Measurements from ENCODE around the gene SLC25A51. TPM values are rescaled to one million over a fixed set of nuclear protein-coding genes. Genes with fewer than 3 reads are reported as not detected.
A peak's percentile ranks its signal among the peaks of the same experiment; 100 is the strongest.

SLC25A51 gene
- total RNA-seq, 6 donors from 2014 or later, result 19.4 to 51.4 (median 31.9) TPM

- TF ChIP-seq POLR2A (IDR thresholded peaks at IDR 0.05) (no peak), POLR2AphosphoS5 (IDR thresholded peaks at IDR 0.05) (no peak), CTCF (IDR thresholded peaks at IDR 0.05) (no peak), EP300 (IDR thresholded peaks at IDR 0.05) (no peak)
- Histone ChIP-seq H3K27me3 (no peaks in the 10 kb centered on the region), H3K27ac (no peak overlapping the region), H3K9me3 (no peaks in the 10 kb centered on the region), H3K4me3 (no peak overlapping the region), H3K36me3 (peaks cover 0 to 10% (median 0%) of the 10 kb centered on the region in 4 donors), H3K4me1 (peaks cover 6 to 31% (median 20%) of the 10 kb centered on the region in 4 donors)
- ATAC-seq (ENCODE audit: low FRiP score in 2 of 2) (no peak), DNase-seq (peak in 1 of 2 donors; percentile 44)
- 47 to 93% methylated on average over 3 to 9 of the region's 11 CpGs for WGBS, 2 donors
These were observed 25.5 kb upstream of the SLC25A51 start for GRCh38 chr9:37929441-37929895.

- H3K27ac ChIP-seq, result no peak overlapping the region
- no peaks in the 10 kb centered on the region for H3K27me3 ChIP-seq
- TF ChIP-seq CTCF (IDR thresholded peaks at IDR 0.05), result no peak
- no peak for TF ChIP-seq POLR2AphosphoS5 (IDR thresholded peaks at IDR 0.05)
- no peak for TF ChIP-seq EP300 (IDR thresholded peaks at IDR 0.05)
- no peak for TF ChIP-seq POLR2A (IDR thresholded peaks at IDR 0.05)
- peaks cover 0 to 10% (median 0%) of the 10 kb centered on the region in 4 donors for H3K36me3 ChIP-seq
- no peak overlapping the region for H3K4me3 ChIP-seq
- no peaks in the 10 kb centered on the region for H3K9me3 ChIP-seq
- DNase-seq (no peak), ATAC-seq (ENCODE audit: low FRiP score in 2 of 2) (no peak)
- H3K4me1 ChIP-seq, result peaks cover 6 to 31% (median 20%) of the 10 kb centered on the region in 4 donors
- 92 to 95% methylated on average over 13 to 20 of the region's 20 CpGs for WGBS, 2 donors
These were observed 24.9 kb upstream of the SLC25A51 start for GRCh38 chr9:37928552-37929430.

GRCh38 chr9:37927601-37928551 lies 23.9 kb upstream of the SLC25A51 start:
- ATAC-seq (ENCODE audit: low FRiP score in 2 of 2) (no peak), DNase-seq (no peak)
- 78 to 80% methylated on average over 13 of the region's 13 CpGs for WGBS, 2 donors
- TF ChIP-seq CTCF (IDR thresholded peaks at IDR 0.05) (no peak), EP300 (IDR thresholded peaks at IDR 0.05) (no peak), POLR2AphosphoS5 (IDR thresholded peaks at IDR 0.05) (no peak), POLR2A (IDR thresholded peaks at IDR 0.05) (no peak)
- Histone ChIP-seq H3K4me1 (peaks cover 6 to 34% (median 20%) of the 10 kb centered on the region in 4 donors), H3K36me3 (peaks cover 0 to 10% (median 0%) of the 10 kb centered on the region in 4 donors), H3K27me3 (no peaks in the 10 kb centered on the region), H3K4me3 (no peak overlapping the region), H3K9me3 (no peaks in the 10 kb centered on the region), H3K27ac (no peak overlapping the region)

- Histone ChIP-seq H3K4me3 (no peak overlapping the region), H3K27ac (no peak overlapping the region), H3K27me3 (no peaks in the 10 kb centered on the region), H3K9me3 (no peaks in the 10 kb centered on the region), H3K4me1 (peaks cover 7 to 40% (median 22%) of the 10 kb centered on the region in 4 donors), H3K36me3 (peaks cover 0 to 10% (median 0%) of the 10 kb centered on the region in 4 donors)
- WGBS, 2 donors, result 82 to 93% methylated on average over 7 to 9 of the region's 9 CpGs
- no peak for DNase-seq
- TF ChIP-seq EP300 (IDR thresholded peaks at IDR 0.05) (no peak), POLR2A (IDR thresholded peaks at IDR 0.05) (no peak), CTCF (IDR thresholded peaks at IDR 0.05) (no peak), POLR2AphosphoS5 (IDR thresholded peaks at IDR 0.05) (no peak)
- ATAC-seq (ENCODE audit: low FRiP score in 2 of 2), result no peak
These were observed 23.2 kb upstream of the SLC25A51 start for GRCh38 chr9:37927132-37927531.

All from upper lobe of left lung (tissue), 6 donors.